22Rv1 (cell line): Measurements from ENCODE around the gene SCN4B.

Source experiments
- CTCF ChIP-seq: fragments of 450-650 bp; IDR thresholded peaks from 2 replicates; pipeline ENCODE4 v1.5.1; 2017; ENCODE audit warnings: mild to moderate bottlenecking
- ZFX ChIP-seq: fragments of 450-650 bp; IDR thresholded peaks from 2 replicates; pipeline ENCODE4 v1.6.1; 2017; ENCODE audit warnings: antibody characterized with exemption, borderline replicate concordance

GRCh38 chr11:118175031-118175992, 22.7 kb upstream of the SCN4B start:
- no peak for TF ChIP-seq CTCF
- TF ChIP-seq ZFX = no peak
